Spleen (tissue), 7 donors: ENCODE measurements around the gene FAM163A.

Source experiments
- CTCF ChIP-seq, 11 experiments: fragments of 200-600 bp in 7 of 11; fragments of 450-650 bp in 4 of 11; sonication (generic) in 4 of 11; IDR thresholded peaks in 8 of 11; conservative IDR thresholded peaks in 3 of 11; 1 replicate in 7 of 11; 2 replicates in 4 of 11; pipeline versions ENCODE4 v1.4.0 to v1.8.0; 2016 to 2021; ENCODE audit warnings: antibody characterized with exemption in 11 of 11, inconsistent platforms in 4 of 11, mild to moderate bottlenecking in 1 of 11
- POLR2A ChIP-seq, 3 donors: fragments of 450-650 bp; IDR thresholded peaks; one replicate each; pipeline ENCODE4 v1.5.1; 2017; ENCODE audit warnings: antibody characterized with exemption in 3 of 3, mild to moderate bottlenecking in 1 of 3
- donor health status: DM: no; HTN: no; CAD: no; lungs with moderate emphysema.
- donor health status: DM: no; HTN: no; CAD: no.
- donor health status: DM: no; HTN: no; CAD: no.

- TF ChIP-seq POLR2A (IDR thresholded peaks at IDR 0.05), result no peak
- TF ChIP-seq CTCF (IDR thresholded peaks at IDR 0.05 in 8 of 11, conservative IDR thresholded peaks at IDR 0.05 in 3 of 11), result no peak
Measured at GRCh38 chr1:179767996-179768395, 24.9 kb downstream of the FAM163A start.
